Heart left ventricle (tissue), 16 donors: ENCODE results near the gene TBC1D5. TPM values are rescaled to one million over a fixed set of nuclear protein-coding genes. Genes with fewer than 3 reads are reported as not detected.
"Not testable (repeated sequence)": the region's sequence is repeated elsewhere in the genome, so short reads cannot be mapped to it uniquely, and the experiment has no call there.

Experiments used
- ATAC-seq, 4 donors: fragments of 200-7000 bp; cut with Tn5 transposase; one replicate each; pipeline ENCODE4 v1.9.1; 2020 to 2022; ENCODE audit warnings: moderate library complexity in 4 of 4, mild to moderate bottlenecking in 3 of 4, moderate number of reproducible peaks in 1 of 4
- DNase-seq, 5 donors: peaks; one replicate each; pipeline ENCODE4 v3.0.0-alpha.2; 2020
- H3K27ac ChIP-seq, 12 donors: fragments of 200-600 bp; sonication (generic) in 4 of 12; one replicate each; pipeline versions ENCODE4 v1.5.0 to v1.8.0; 2016 to 2022; ENCODE audit warnings: mild to moderate bottlenecking in 2 of 12
- H3K27me3 ChIP-seq, 9 donors: fragments of 200-600 bp; sonication (generic) in 2 of 9; one replicate each; pipeline versions ENCODE4 v1.5.1 to v1.8.0; 2016 to 2022; ENCODE audit warnings: mild to moderate bottlenecking in 3 of 9
- H3K36me3 ChIP-seq, 9 donors: fragments of 200-600 bp; sonication (generic) in 2 of 9; one replicate each; pipeline versions ENCODE4 v1.5.0 to v1.8.0; 2018 to 2022; ENCODE audit warnings: mild to moderate bottlenecking in 2 of 9
- H3K4me1 ChIP-seq, 12 donors: fragments of 200-600 bp; sonication (generic) in 4 of 12; one replicate each; pipeline versions ENCODE4 v1.5.0 to v1.8.0; 2016 to 2022; ENCODE audit warnings: mild to moderate bottlenecking in 3 of 12
- H3K4me3 ChIP-seq, 12 donors: fragments of 200-600 bp; sonication (generic) in 4 of 12; one replicate each; pipeline versions ENCODE4 v1.5.0 to v1.8.0; 2017 to 2022; ENCODE audit warnings: mild to moderate bottlenecking in 9 of 12, moderate library complexity in 4 of 12
- H3K9me3 ChIP-seq, 12 donors: fragments of 200-600 bp; sonication (generic) in 4 of 12; one replicate each; pipeline versions ENCODE4 v1.5.0 to v1.8.0; 2016 to 2022; ENCODE audit warnings: mild to moderate bottlenecking in 1 of 12
- POLR2A ChIP-seq, 2 donors: fragments of 450-650 bp; IDR thresholded peaks; one replicate each; pipeline ENCODE4 v1.6.1; 2017; ENCODE audit warnings: antibody characterized with exemption in 2 of 2, mild to moderate bottlenecking in 2 of 2, moderate library complexity in 2 of 2
- WGBS, 4 donors: extraction: QIAGEN DNeasy Blood & Tissue Kit in 2 of 4; methylation state at CpG; one replicate each; pipeline versions ENCODE4 v1.1.5 to v1.1.7; 2013 to 2018; 5-methylcytosine and 5-hydroxymethylcytosine counted together
- intact Hi-C, 10 donors: fragments of 100-400 bp; cut with DNase I; formaldehyde crosslinking; loops; one replicate each; pipeline versions ENCODE4 v1.11.1 to v1.14.2; 2022
- polyA plus RNA-seq, 2 donors: library from polyadenylated mRNA; stranded (reverse); fragments of 200-250 nt; gene quantifications; one replicate each; pipeline ENCODE4 v1.2.3, GENCODE V29; 2013
- total RNA-seq, 9 donors: library from RNA; depleted of rRNA in 2 of 9; stranded (reverse); fragments of >200 nt in 2 of 9; fragmentation: NEBNext Ultra II Directional in 3 of 9; extraction: Animal tissue kit (Norgen Biotek cat#: 25700) in 3 of 9; gene quantifications; one replicate each; pipeline versions ENCODE4 v1.1.0 to v1.2.4, GENCODE V29; 2016 to 2023
- TF ChIP-seq, protein P1 (sequence below), 12 donors: fragments of 200-600 bp; sonication (generic) in 4 of 12; IDR thresholded peaks; one replicate each; pipeline versions ENCODE4 v1.5.0 to v1.8.0; 2018 to 2022; ENCODE audit warnings: antibody characterized with exemption in 12 of 12, mild to moderate bottlenecking in 5 of 12
- donor health status: ischemic (EF 13 %, LVEDD 7.1; RV severe dilation, severe dysfunction).
- donor health status: healthy with polysubstance abuse.
- donor health status: DM: no; HTN: yes; CAD: no.
- donor health status: DM: no; HTN: no; CAD: no.
- donor health status: ischemic (EF 25% LVEDD 6.9; RV normal size, moderate dysfunction).
- donor health status: ischemic (EF 25% LVEDD 5.7; RV mildly dilated, moderate dysfunction).
- donor health status: healthy.
- donor health status: DM: yes; HTN: yes; CAD: no.
- donor health status: ischemic (EF 35%, LVEDD 5.7; RV mildly dilated, moderate dysfunction).
- donor health status: nonischemic (EF 11% LVEDD 7.7; RV severe dilation, severe dysfunction).
- donor health status: DM: yes; HTN: yes; CAD: no.
- donor health status: PGD.
- donor health status: ischemic (EF 29% LVEDD 5.4; RV normal size, mild dysfunction).
- donor health status: nonischemic (EF 23%, LVEDD 6.1; RV moderate dilation, normal function).

The TBC1D5 gene
- total and polyA plus RNA-seq, 11 donors: 5.8 to 48.3 (median 31.1) TPM

DNA sequence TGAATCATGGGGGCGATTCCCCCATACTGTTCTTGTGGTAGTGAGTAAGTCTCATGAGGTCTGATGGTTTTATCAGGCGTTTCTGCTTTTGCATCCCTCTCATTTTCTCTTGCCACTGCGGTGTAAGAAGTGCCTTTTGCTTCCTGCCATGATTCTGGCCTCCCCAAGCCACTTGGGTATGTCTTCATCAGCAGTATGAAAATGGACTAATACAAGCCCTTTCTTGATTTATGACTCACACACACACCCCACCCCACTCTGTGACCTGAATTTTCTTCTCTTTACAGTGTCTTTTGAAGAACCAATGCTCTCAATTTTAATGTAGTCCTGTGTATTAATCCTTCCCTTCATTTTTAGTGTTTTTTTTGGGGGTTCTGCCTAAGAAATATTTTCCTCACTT, 612.9 kb downstream of the TBC1D5 start:
- Histone ChIP-seq H3K9me3 (no peaks in the 10 kb centered on the region), H3K4me3 (no peak overlapping the region), H3K4me1 (no peaks in the 10 kb centered on the region), H3K27ac (no peak overlapping the region), H3K27me3 (no peaks in the 10 kb centered on the region), H3K36me3 (no peaks in the 10 kb centered on the region)
- WGBS, 4 donors: 82 to 93% (median 86%) methylated on average over 3 of the region's 3 CpGs
- DNase-seq: no peak
- no peak for TF ChIP-seq POLR2A (IDR thresholded peaks at IDR 0.05)
- TF ChIP-seq, protein P1, sequence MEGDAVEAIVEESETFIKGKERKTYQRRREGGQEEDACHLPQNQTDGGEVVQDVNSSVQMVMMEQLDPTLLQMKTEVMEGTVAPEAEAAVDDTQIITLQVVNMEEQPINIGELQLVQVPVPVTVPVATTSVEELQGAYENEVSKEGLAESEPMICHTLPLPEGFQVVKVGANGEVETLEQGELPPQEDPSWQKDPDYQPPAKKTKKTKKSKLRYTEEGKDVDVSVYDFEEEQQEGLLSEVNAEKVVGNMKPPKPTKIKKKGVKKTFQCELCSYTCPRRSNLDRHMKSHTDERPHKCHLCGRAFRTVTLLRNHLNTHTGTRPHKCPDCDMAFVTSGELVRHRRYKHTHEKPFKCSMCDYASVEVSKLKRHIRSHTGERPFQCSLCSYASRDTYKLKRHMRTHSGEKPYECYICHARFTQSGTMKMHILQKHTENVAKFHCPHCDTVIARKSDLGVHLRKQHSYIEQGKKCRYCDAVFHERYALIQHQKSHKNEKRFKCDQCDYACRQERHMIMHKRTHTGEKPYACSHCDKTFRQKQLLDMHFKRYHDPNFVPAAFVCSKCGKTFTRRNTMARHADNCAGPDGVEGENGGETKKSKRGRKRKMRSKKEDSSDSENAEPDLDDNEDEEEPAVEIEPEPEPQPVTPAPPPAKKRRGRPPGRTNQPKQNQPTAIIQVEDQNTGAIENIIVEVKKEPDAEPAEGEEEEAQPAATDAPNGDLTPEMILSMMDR (IDR thresholded peaks at IDR 0.05): no peak
- intact Hi-C loops: no loop called here
- no peak for ATAC-seq

DNA sequence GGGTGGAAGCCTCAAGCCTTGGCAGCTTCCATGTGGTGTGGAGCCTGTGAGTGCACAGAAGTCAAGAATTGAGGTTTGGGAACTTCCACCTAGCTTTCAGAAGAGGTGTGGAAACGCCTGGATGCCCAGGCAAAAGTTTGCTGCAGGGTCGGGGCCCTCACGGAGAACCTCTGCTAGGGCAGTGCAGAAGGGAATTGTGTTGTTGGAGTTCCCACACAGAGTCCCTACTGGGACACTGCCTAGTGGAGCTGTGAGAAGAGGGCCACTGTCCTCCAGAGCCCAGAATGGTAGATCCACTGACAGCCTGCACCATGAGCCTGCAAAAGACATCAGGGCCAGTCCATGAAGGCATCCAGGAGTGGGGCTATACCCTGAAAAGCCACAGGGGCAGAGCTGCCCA, 613.8 kb downstream of the TBC1D5 start:
- H3K36me3 ChIP-seq, intact Hi-C loops, H3K27me3 ChIP-seq, H3K4me1 ChIP-seq, ATAC-seq, H3K27ac ChIP-seq, H3K9me3 ChIP-seq, DNase-seq, H3K4me3 ChIP-seq: not testable (repeated sequence)
- WGBS, 4 donors: 83 to 94% (median 87%) methylated on average over 3 of the region's 3 CpGs

DNA sequence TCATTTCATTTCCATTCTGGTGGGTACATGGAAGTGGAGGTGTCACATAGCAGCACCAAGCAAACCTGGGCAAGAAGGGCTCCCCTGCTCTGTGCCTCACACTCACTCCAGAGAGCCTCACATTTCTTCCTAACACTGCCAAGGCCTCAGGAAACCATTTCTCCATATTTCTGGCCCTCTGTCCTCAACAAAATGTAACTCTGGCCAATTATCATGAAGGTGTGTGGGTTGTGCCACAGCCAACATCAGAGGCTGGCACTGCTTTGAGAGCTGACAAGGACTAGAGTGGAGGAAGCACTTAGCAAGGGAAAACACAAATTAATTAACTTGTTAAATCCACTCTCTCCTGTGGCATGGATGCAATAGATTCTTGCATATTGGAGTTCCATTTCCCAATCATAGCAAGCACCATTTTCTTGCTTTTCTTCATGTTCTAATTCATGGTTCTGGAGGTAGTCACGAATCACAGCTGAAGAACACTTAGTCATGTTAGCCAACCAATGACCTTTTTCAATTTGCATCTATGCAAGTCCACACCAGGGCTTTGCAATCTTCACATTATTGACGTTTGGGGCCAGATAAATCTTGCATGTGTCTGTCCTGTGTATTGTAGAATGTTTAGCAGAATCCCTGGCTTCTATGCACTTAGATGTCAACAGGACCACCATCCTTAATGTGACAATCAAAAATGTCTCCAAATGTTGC, 616.5 kb downstream of the TBC1D5 start:
- H3K27me3 ChIP-seq: no peaks in the 10 kb centered on the region
- ATAC-seq: no peak
- intact Hi-C loops: no loop called here
- no peak for DNase-seq
- no peak for TF ChIP-seq POLR2A (IDR thresholded peaks at IDR 0.05)
- TF ChIP-seq, protein P1 (IDR thresholded peaks at IDR 0.05): no peak
- H3K9me3 ChIP-seq: peaks cover 0 to 4% (median 0%) of the 10 kb centered on the region in 12 donors
- H3K27ac ChIP-seq: no peak overlapping the region
- H3K36me3 ChIP-seq: no peaks in the 10 kb centered on the region
- H3K4me3 ChIP-seq: no peak overlapping the region
- WGBS, 4 donors: 39 to 68% (median 52%) methylated on average over 2 of the region's 2 CpGs
- H3K4me1 ChIP-seq: no peaks in the 10 kb centered on the region

DNA sequence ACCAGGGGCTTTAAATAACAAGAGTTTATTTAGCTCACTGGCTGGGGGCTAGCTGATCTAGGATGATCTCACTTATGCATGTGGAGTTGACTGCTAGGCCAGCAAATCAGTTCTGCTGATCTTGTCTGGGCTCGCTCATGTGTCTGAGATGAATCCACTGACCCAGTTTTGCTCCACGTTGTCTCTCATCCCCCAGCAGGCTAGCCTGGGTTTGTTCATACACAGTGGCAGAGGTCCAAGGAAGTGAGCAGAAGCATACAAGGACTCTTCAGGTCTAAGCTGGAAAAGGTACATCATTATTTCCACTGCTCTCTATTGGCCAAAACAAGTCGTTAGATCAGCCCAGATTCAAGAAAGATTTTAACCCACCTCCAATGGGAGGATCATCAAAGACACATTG, 619.7 kb downstream of the TBC1D5 start:
- intact Hi-C loops: no loop called here
- no peak for ATAC-seq
- TF ChIP-seq, protein P1 (IDR thresholded peaks at IDR 0.05): no peak
- no peak for TF ChIP-seq POLR2A (IDR thresholded peaks at IDR 0.05)

DNA sequence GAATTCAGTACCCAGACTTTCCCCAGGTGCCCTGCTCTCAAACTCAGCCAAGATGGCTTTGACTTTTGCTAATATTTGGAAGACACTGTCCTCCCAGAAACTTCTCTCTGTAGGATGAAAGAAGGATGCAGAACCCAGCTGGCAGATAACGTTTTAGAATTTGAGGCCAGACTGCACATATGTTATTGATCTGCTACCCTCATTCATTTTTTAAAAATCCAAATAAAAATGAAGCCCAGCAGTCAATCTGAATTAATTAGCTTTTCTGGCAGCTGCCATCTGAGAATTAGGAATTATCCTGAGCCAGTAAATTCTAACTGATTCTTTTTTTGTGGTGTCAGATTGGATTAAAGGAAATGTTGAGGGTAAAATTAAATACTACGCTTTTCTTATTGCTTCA, 621.1 kb downstream of the TBC1D5 start:
- intact Hi-C loops: no loop called here
- no peaks in the 10 kb centered on the region for H3K27me3 ChIP-seq
- ATAC-seq (no peak), DNase-seq (no peak)
- H3K36me3 ChIP-seq: no peaks in the 10 kb centered on the region
- no peak for TF ChIP-seq POLR2A (IDR thresholded peaks at IDR 0.05)
- TF ChIP-seq, protein P1 (IDR thresholded peaks at IDR 0.05): no peak
- peaks cover 0 to 4% (median 0%) of the 10 kb centered on the region in 12 donors for H3K4me1 ChIP-seq
- H3K4me3 ChIP-seq: no peak overlapping the region
- no peak overlapping the region for H3K27ac ChIP-seq
- WGBS, 4 donors: 83 to 88% (median 87%) methylated on average over 2 of the region's 2 CpGs
- peaks cover 0 to 4% (median 0%) of the 10 kb centered on the region in 12 donors for H3K9me3 ChIP-seq

More for the DNA sequence above, 619.7 kb downstream of the TBC1D5 start:
- WGBS, 4 donors: 89 to 96% (median 91%) methylated on average over 3 of the region's 3 CpGs
- Histone ChIP-seq H3K9me3 (peaks cover 0 to 4% (median 0%) of the 10 kb centered on the region in 12 donors), H3K4me1 (no peaks in the 10 kb centered on the region), H3K4me3 (no peak overlapping the region), H3K27ac (no peak overlapping the region), H3K36me3 (no peaks in the 10 kb centered on the region), H3K27me3 (no peaks in the 10 kb centered on the region)
- DNase-seq: no peak
